Ishikawa (cell line): ENCODE measurements around the gene RNF115.
A peak's percentile ranks its signal among the peaks of the same experiment; 100 is the strongest.

ENCODE experiments used
- CEBPB ChIP-seq: IDR thresholded peaks from 2 replicates; pipeline ENCODE4 v1.6.1; 2012
- CREB1 ChIP-seq: IDR thresholded peaks from 2 replicates; pipeline ENCODE4 v1.6.1; 2012; ENCODE audit warnings: low read depth
- EGR1 ChIP-seq: IDR thresholded peaks from 2 replicates; pipeline ENCODE4 v1.6.1; 2012
- EP300 ChIP-seq: IDR thresholded peaks from 2 replicates; pipeline ENCODE4 v1.6.1; 2012; ENCODE audit warnings: borderline replicate concordance
- FOXM1 ChIP-seq: IDR thresholded peaks from 2 replicates; pipeline ENCODE4 v1.6.1; 2012; ENCODE audit warnings: low read depth, borderline replicate concordance
- MAX ChIP-seq: IDR thresholded peaks from 2 replicates; pipeline ENCODE4 v1.6.1; 2012
- NFIC ChIP-seq: IDR thresholded peaks from 2 replicates; pipeline ENCODE4 v1.6.1; 2012
- RAD21 ChIP-seq: IDR thresholded peaks from 2 replicates; pipeline ENCODE4 v1.6.1; 2012; ENCODE audit warnings: low read depth
- TAF1 ChIP-seq: IDR thresholded peaks from 2 replicates; pipeline ENCODE4 v1.6.1; 2012; ENCODE audit warnings: low read depth, mild to moderate bottlenecking
- TCF12 ChIP-seq: IDR thresholded peaks from 2 replicates; pipeline ENCODE4 v1.6.1; 2012; ENCODE audit warnings: low read depth
- TEAD4 ChIP-seq: IDR thresholded peaks from 2 replicates; pipeline ENCODE4 v1.6.1; 2012
- YY1 ChIP-seq: IDR thresholded peaks from 2 replicates; pipeline ENCODE4 v1.6.1; 2012; ENCODE audit warnings: low read depth
- ZBTB7A ChIP-seq: IDR thresholded peaks from 2 replicates; pipeline ENCODE4 v1.6.1; 2012; ENCODE audit warnings: low read depth
- TF ChIP-seq, protein P1 (sequence below): IDR thresholded peaks from 2 replicates; pipeline ENCODE4 v1.6.1; 2012; ENCODE audit warnings: low read depth, mild to moderate bottlenecking
- TF ChIP-seq, protein P2 (sequence below): IDR thresholded peaks from 2 replicates; pipeline ENCODE4 v1.6.1; 2012

Gene RNF115

DNA sequence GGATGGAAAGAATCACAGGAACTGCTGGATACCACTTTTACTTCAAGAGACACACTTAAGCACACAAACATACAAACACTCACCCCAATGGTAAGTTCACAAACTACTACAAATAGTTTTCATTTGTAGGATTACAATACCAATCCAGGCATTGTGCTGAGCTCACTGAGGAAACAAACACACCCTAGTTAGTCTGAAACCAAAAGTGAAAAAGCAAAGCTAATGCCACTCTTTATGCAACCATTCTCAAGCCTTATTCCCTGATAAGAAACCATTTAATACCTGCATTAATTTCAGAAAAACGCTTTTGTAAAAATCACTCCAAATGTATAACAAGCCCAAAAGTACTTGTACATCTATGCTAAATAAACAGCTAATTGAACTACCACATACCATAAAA, 38.3 kb downstream of the RNF115 start:
- no peak for TF ChIP-seq EGR1

GRCh38 chr1:145784409-145784808, 39.5 kb downstream of the RNF115 start:
- TF ChIP-seq, protein P1, sequence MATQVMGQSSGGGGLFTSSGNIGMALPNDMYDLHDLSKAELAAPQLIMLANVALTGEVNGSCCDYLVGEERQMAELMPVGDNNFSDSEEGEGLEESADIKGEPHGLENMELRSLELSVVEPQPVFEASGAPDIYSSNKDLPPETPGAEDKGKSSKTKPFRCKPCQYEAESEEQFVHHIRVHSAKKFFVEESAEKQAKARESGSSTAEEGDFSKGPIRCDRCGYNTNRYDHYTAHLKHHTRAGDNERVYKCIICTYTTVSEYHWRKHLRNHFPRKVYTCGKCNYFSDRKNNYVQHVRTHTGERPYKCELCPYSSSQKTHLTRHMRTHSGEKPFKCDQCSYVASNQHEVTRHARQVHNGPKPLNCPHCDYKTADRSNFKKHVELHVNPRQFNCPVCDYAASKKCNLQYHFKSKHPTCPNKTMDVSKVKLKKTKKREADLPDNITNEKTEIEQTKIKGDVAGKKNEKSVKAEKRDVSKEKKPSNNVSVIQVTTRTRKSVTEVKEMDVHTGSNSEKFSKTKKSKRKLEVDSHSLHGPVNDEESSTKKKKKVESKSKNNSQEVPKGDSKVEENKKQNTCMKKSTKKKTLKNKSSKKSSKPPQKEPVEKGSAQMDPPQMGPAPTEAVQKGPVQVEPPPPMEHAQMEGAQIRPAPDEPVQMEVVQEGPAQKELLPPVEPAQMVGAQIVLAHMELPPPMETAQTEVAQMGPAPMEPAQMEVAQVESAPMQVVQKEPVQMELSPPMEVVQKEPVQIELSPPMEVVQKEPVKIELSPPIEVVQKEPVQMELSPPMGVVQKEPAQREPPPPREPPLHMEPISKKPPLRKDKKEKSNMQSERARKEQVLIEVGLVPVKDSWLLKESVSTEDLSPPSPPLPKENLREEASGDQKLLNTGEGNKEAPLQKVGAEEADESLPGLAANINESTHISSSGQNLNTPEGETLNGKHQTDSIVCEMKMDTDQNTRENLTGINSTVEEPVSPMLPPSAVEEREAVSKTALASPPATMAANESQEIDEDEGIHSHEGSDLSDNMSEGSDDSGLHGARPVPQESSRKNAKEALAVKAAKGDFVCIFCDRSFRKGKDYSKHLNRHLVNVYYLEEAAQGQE: no peak
- TF ChIP-seq YY1: no peak
- no peak for TF ChIP-seq MAX
- TF ChIP-seq FOXM1: no peak
- TF ChIP-seq NFIC: no peak
- TF ChIP-seq EP300: no peak
- TF ChIP-seq CEBPB: no peak

GRCh38 chr1:145782272-145783099, 41.4 kb downstream of the RNF115 start:
- TF ChIP-seq EP300 (no peak), TCF12 (no peak), EGR1 (no peak), YY1 (no peak), RAD21 (no peak), MAX (no peak), NFIC (peak; percentile 36; the same call in 1 of the 2 replicates), FOXM1 (no peak), CREB1 (no peak), TEAD4 (peak; percentile 22; the same call in 1 of the 2 replicates)
- TF ChIP-seq, protein P2, sequence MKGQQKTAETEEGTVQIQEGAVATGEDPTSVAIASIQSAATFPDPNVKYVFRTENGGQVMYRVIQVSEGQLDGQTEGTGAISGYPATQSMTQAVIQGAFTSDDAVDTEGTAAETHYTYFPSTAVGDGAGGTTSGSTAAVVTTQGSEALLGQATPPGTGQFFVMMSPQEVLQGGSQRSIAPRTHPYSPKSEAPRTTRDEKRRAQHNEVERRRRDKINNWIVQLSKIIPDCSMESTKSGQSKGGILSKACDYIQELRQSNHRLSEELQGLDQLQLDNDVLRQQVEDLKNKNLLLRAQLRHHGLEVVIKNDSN: no peak

DNA sequence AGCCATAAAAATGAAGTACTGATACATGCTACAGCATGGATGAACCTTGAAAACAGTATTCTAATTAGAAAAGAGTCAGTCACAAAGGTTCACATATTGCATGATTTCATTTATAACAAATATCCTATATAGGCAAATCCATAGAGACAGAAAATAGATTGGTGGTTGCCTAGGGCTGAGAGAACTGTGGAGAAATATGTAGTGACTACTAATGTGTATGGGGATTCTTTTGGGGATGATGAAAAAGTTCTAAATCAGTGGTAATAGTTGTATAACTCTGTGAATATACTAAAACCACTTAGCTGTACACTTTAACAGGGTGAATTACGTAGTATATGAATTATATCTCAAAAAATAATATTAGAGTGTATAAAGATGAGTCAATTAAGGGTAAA, 45.8 kb downstream of the RNF115 start:
- TF ChIP-seq YY1: no peak
- no peak for TF ChIP-seq EP300
- TF ChIP-seq, protein P2: no peak
- TF ChIP-seq RAD21: no peak
- no peak for TF ChIP-seq CEBPB
- TF ChIP-seq TEAD4: no peak

GRCh38 chr1:145777357-145778145, 46.3 kb downstream of the RNF115 start:
- TF ChIP-seq TAF1 (no peak), EGR1 (no peak)

GRCh38 chr1:145773423-145773822, 50.5 kb downstream of the RNF115 start:
- TF ChIP-seq CREB1: no peak
- TF ChIP-seq, protein P2: no peak
- no peak for TF ChIP-seq TCF12
- no peak for TF ChIP-seq MAX
- no peak for TF ChIP-seq YY1
- no peak for TF ChIP-seq RAD21
- TF ChIP-seq TAF1: no peak
- no peak for TF ChIP-seq EP300
- TF ChIP-seq TEAD4: no peak
- TF ChIP-seq ZBTB7A: no peak
- no peak for TF ChIP-seq FOXM1
- TF ChIP-seq, protein P1: no peak
- no peak for TF ChIP-seq NFIC
